ENCODE results near the gene SLC49A3.
"Not testable (repeated sequence)": the region's sequence is repeated elsewhere in the genome, so short reads cannot be mapped to it uniquely, and the experiment has no call there.

SLC49A3 gene

GRCh38 chr4:700587-701264 lies 11.8 kb upstream of the SLC49A3 start:
- DNase-seq, result no peak

- no peak for DNase-seq
These were observed 11.0 kb upstream of the SLC49A3 start for GRCh38 chr4:699816-700580.

GRCh38 chr4:694341-694940 lies 5.5 kb upstream of the SLC49A3 start:
- DNase-seq, result not testable (repeated sequence)

GRCh38 chr4:692771-693554 lies 4.0 kb upstream of the SLC49A3 start:
- no peak for DNase-seq

- no peak for DNase-seq
These were observed 772 bp upstream of the SLC49A3 start for GRCh38 chr4:689723-690122.

GRCh38 chr4:687971-688853 lies 739 bp downstream of the SLC49A3 start:
- no peak for DNase-seq

- no peak for DNase-seq
These were observed 1.6 kb downstream of the SLC49A3 start for GRCh38 chr4:687048-687970.

GRCh38 chr4:686413-687040 lies 2.4 kb downstream of the SLC49A3 start:
- DNase-seq, result no peak

- no peak for DNase-seq
These were observed 3.1 kb downstream of the SLC49A3 start for GRCh38 chr4:685679-686412.

GRCh38 chr4:684623-685327 lies 4.2 kb downstream of the SLC49A3 start:
- DNase-seq, result no peak

- DNase-seq, result no peak
These were observed 4.8 kb downstream of the SLC49A3 start for GRCh38 chr4:683982-684622.

GRCh38 chr4:683247-683897 lies 5.6 kb downstream of the SLC49A3 start:
- no peak for DNase-seq

GRCh38 chr4:682490-683172 lies 6.3 kb downstream of the SLC49A3 start:
- DNase-seq, result no peak

- no peak for DNase-seq
These were observed 7.1 kb downstream of the SLC49A3 start for GRCh38 chr4:681736-682451.

- no peak for DNase-seq
These were observed 7.9 kb downstream of the SLC49A3 start for GRCh38 chr4:680928-681645.

- DNase-seq, result no peak
These were observed 8.4 kb downstream of the SLC49A3 start for GRCh38 chr4:680551-680927.
